ENCODE data around the gene SLC6A19. TPM values are rescaled to one million over a fixed set of nuclear protein-coding genes. Genes with fewer than 3 reads are reported as not detected.

SLC6A19 gene
- total RNA-seq, 1 donor from 2014 or later = not detected

- Mint-ChIP-seq H3K36me3 (no peaks in the 10 kb centered on the region), H3K9me3 (no peaks in the 10 kb centered on the region), H3K27ac (peak overlapping the region; percentile 46), H3K27me3 (ENCODE audit: insufficient read depth, low read depth) (no peaks in the 10 kb centered on the region), H3K4me3 (no peak overlapping the region), H3K4me1 (peaks cover 10% of the 10 kb centered on the region)
- Histone ChIP-seq H3K4me3 (no peak overlapping the region), H3K27ac (no peak overlapping the region), H3K9ac (no peak overlapping the region), H3K9me3 (ENCODE audit: low read depth) (no peaks in the 10 kb centered on the region), H3K36me3 (no peaks in the 10 kb centered on the region), H3K4me1 (peaks cover 5% of the 10 kb centered on the region), H3F3A (ENCODE audit: low read depth) (no peaks in the 10 kb centered on the region), H3K79me2 (ENCODE audit: low read depth) (no peaks in the 10 kb centered on the region), H2AFZ (replicated peaks) (no peak overlapping the region), H3K4me2 (no peak overlapping the region), H4K20me1 (ENCODE audit: low read depth) (no peaks in the 10 kb centered on the region), H3K27me3 (no peaks in the 10 kb centered on the region)
- TF ChIP-seq CTCF (IDR thresholded peaks at IDR 0.05) = no peak
- no peak for TF ChIP-seq EZH2 (IDR thresholded peaks at IDR 0.05)
- no peak for DNase-seq (ENCODE audit: low spot score)
These were observed 19.7 kb upstream of the SLC6A19 start for GRCh38 chr5:1181451-1182359.

GRCh38 chr5:1182360-1182632 lies 19.1 kb upstream of the SLC6A19 start:
- Histone ChIP-seq H3K9ac (no peak overlapping the region), H3K4me1 (peaks cover 5% of the 10 kb centered on the region), H3K9me3 (ENCODE audit: low read depth) (no peaks in the 10 kb centered on the region), H2AFZ (replicated peaks) (no peak overlapping the region), H4K20me1 (ENCODE audit: low read depth) (no peaks in the 10 kb centered on the region), H3K79me2 (ENCODE audit: low read depth) (no peaks in the 10 kb centered on the region), H3K27ac (no peak overlapping the region), H3F3A (ENCODE audit: low read depth) (no peaks in the 10 kb centered on the region), H3K36me3 (no peaks in the 10 kb centered on the region), H3K4me2 (no peak overlapping the region), H3K4me3 (no peak overlapping the region), H3K27me3 (no peaks in the 10 kb centered on the region)
- Mint-ChIP-seq H3K27ac (no peak overlapping the region), H3K36me3 (no peaks in the 10 kb centered on the region), H3K9me3 (no peaks in the 10 kb centered on the region), H3K4me3 (no peak overlapping the region), H3K4me1 (peaks cover 10% of the 10 kb centered on the region), H3K27me3 (ENCODE audit: insufficient read depth, low read depth) (no peaks in the 10 kb centered on the region)
- no peak for DNase-seq (ENCODE audit: low spot score)
- TF ChIP-seq EZH2phosphoT487 (IDR thresholded peaks at IDR 0.05) = no peak
- TF ChIP-seq EZH2 (IDR thresholded peaks at IDR 0.05) = no peak
- no peak for TF ChIP-seq CTCF (IDR thresholded peaks at IDR 0.05)

GRCh38 chr5:1182633-1183423 lies 18.6 kb upstream of the SLC6A19 start:
- Mint-ChIP-seq H3K4me3 (no peak overlapping the region), H3K27ac (peak overlapping the region; percentile 77)

More at GRCh38 chr5:1182633-1183423, 18.6 kb upstream of the SLC6A19 start:
- H3K36me3 ChIP-seq = no peaks in the 10 kb centered on the region
- H3K4me1 Mint-ChIP-seq = peaks cover 10% of the 10 kb centered on the region
- H3F3A ChIP-seq (ENCODE audit: low read depth) = no peaks in the 10 kb centered on the region
- H3K27ac ChIP-seq = no peak overlapping the region
- no peaks in the 10 kb centered on the region for H3K36me3 Mint-ChIP-seq
- H2AFZ ChIP-seq (replicated peaks) = no peak overlapping the region
- H3K79me2 ChIP-seq (ENCODE audit: low read depth) = no peaks in the 10 kb centered on the region
- TF ChIP-seq CTCF (IDR thresholded peaks at IDR 0.05) (no peak), EZH2 (IDR thresholded peaks at IDR 0.05) (no peak), EZH2phosphoT487 (IDR thresholded peaks at IDR 0.05) (no peak)
- no peak overlapping the region for H3K9ac ChIP-seq
- no peak overlapping the region for H3K4me3 ChIP-seq
- H3K9me3 Mint-ChIP-seq = no peaks in the 10 kb centered on the region
- no peak for DNase-seq (ENCODE audit: low spot score)
- H3K27me3 ChIP-seq = no peaks in the 10 kb centered on the region
- no peaks in the 10 kb centered on the region for H4K20me1 ChIP-seq (ENCODE audit: low read depth)
- no peak overlapping the region for H3K4me2 ChIP-seq
- H3K4me1 ChIP-seq = peaks cover 5% of the 10 kb centered on the region
- H3K9me3 ChIP-seq (ENCODE audit: low read depth) = no peaks in the 10 kb centered on the region
- no peaks in the 10 kb centered on the region for H3K27me3 Mint-ChIP-seq (ENCODE audit: insufficient read depth, low read depth)

All from neural progenitor cell (in vitro differentiated cells).